HepG2 (cell line): ENCODE measurements around the gene TELO2. TPM values are rescaled to one million over a fixed set of nuclear protein-coding genes. Genes with fewer than 3 reads are reported as not detected.

ENCODE experiments used
- AKAP8 ChIP-seq: sonication (generic); formaldehyde crosslinking; IDR thresholded peaks from 2 replicates; pipeline ENCODE4 v1.5.1; 2020; ENCODE audit warnings: mild to moderate bottlenecking, missing genetic modification reagents
- ARID2 ChIP-seq: sonication (generic); formaldehyde crosslinking; IDR thresholded peaks from 2 replicates; pipeline ENCODE4 v1.8.1; 2022; ENCODE audit warnings: mild to moderate bottlenecking, missing genetic modification reagents, borderline replicate concordance
- CC2D1A ChIP-seq: sonication (generic); formaldehyde crosslinking; IDR thresholded peaks from 2 replicates; pipeline ENCODE4 v1.8.1; 2023; ENCODE audit warnings: mild to moderate bottlenecking, missing genetic modification reagents
- CENPX ChIP-seq: sonication (generic); formaldehyde crosslinking; IDR thresholded peaks from 2 replicates; pipeline ENCODE4 v1.9.0; 2021; ENCODE audit warnings: mild to moderate bottlenecking, missing genetic modification reagents, moderate library complexity
- CREM ChIP-seq, 2 experiments: sonication (generic) in 1 of 2; formaldehyde crosslinking in 1 of 2; IDR thresholded peaks; 2 replicates each; pipeline versions ENCODE4 v1.4.0 to v1.6.1; 2016 to 2020; ENCODE audit warnings: antibody characterized with exemption in 1 of 2, mild to moderate bottlenecking in 1 of 2, missing genetic modification reagents in 1 of 2
- ELF1 ChIP-seq: sonication (generic); formaldehyde crosslinking; IDR thresholded peaks from 2 replicates; pipeline ENCODE4 v1.4.0; 2020; ENCODE audit warnings: missing genetic modification reagents
- EP300 ChIP-seq, 3 experiments: sonication (generic) in 1 of 3; formaldehyde crosslinking in 1 of 3; IDR thresholded peaks; 2 replicates each; pipeline versions ENCODE4 v1.5.1 to v1.6.1; 2011 to 2020; ENCODE audit warnings: low read depth in 2 of 3, low read length in 2 of 3, borderline replicate concordance in 1 of 3, improper control_type of control experiment in 1 of 3, mild to moderate bottlenecking in 1 of 3, missing genetic modification reagents in 1 of 3, moderate library complexity in 1 of 3
- HDAC2 ChIP-seq: sonication (generic); formaldehyde crosslinking; IDR thresholded peaks from 2 replicates; pipeline ENCODE4 v1.4.0; 2020; ENCODE audit warnings: missing genetic modification reagents
- IRX3 ChIP-seq: sonication (generic); formaldehyde crosslinking; IDR thresholded peaks from 2 replicates; pipeline ENCODE4 v1.8.1; 2023; ENCODE audit warnings: mild to moderate bottlenecking, low read depth, missing genetic modification reagents, borderline replicate concordance
- KAT8 ChIP-seq: IDR thresholded peaks from 2 replicates; pipeline ENCODE4 v1.6.1; 2016; ENCODE audit warnings: missing genetic modification reagents, missing compliant biosample characterization
- MEF2D ChIP-seq: sonication (generic); formaldehyde crosslinking; IDR thresholded peaks from 2 replicates; pipeline ENCODE4 v1.5.1; 2020; ENCODE audit warnings: mild to moderate bottlenecking, missing genetic modification reagents
- MEIS2 ChIP-seq: sonication (generic); formaldehyde crosslinking; IDR thresholded peaks from 2 replicates; pipeline ENCODE4 v1.9.0; 2021; ENCODE audit warnings: mild to moderate bottlenecking, missing genetic modification reagents
- NFIC ChIP-seq: IDR thresholded peaks from 2 replicates; pipeline ENCODE4 v1.6.1; 2012; ENCODE audit warnings: mild to moderate bottlenecking, low read length, inconsistent platforms
- RELA ChIP-seq: sonication (generic); formaldehyde crosslinking; IDR thresholded peaks from 2 replicates; pipeline ENCODE4 v1.4.0; 2020; ENCODE audit warnings: missing genetic modification reagents
- SPEN ChIP-seq: sonication (generic); formaldehyde crosslinking; IDR thresholded peaks from 2 replicates; pipeline ENCODE4 v1.5.1; 2020; ENCODE audit warnings: low read depth, mild to moderate bottlenecking, missing genetic modification reagents
- SRSF1 ChIP-seq: fragments of 200-400 bp; formaldehyde crosslinking; optimal IDR thresholded peaks from 2 replicates; pipeline ENCODE3; 2017; ENCODE audit warnings: mild to moderate bottlenecking, low read depth, low read length, moderate library complexity
- TBX2 ChIP-seq: sonication (generic); formaldehyde crosslinking; IDR thresholded peaks from 2 replicates; pipeline ENCODE4 v1.5.0; 2020; ENCODE audit warnings: missing genetic modification reagents, mild to moderate bottlenecking, borderline replicate concordance
- WIZ ChIP-seq: sonication (generic); formaldehyde crosslinking; IDR thresholded peaks from 2 replicates; pipeline ENCODE4 v1.5.1; 2020; ENCODE audit warnings: mild to moderate bottlenecking, missing genetic modification reagents
- ZFY ChIP-seq: sonication (generic); formaldehyde crosslinking; IDR thresholded peaks from 2 replicates; pipeline ENCODE4 v1.4.0; 2020; ENCODE audit warnings: missing genetic modification reagents
- ZMAT3 ChIP-seq: sonication (generic); formaldehyde crosslinking; conservative IDR thresholded peaks from 2 replicates; pipeline ENCODE4 v1.7.0; 2021; ENCODE audit warnings: missing genetic modification reagents
- ZNF569 ChIP-seq: sonication (generic); formaldehyde crosslinking; IDR thresholded peaks from 2 replicates; pipeline ENCODE4 v1.5.0; 2020; ENCODE audit warnings: mild to moderate bottlenecking, missing genetic modification reagents, moderate library complexity, borderline replicate concordance
- ZNF598 ChIP-seq: sonication (generic); formaldehyde crosslinking; IDR thresholded peaks from 2 replicates; pipeline ENCODE4 v1.5.1; 2020; ENCODE audit warnings: mild to moderate bottlenecking, missing genetic modification reagents, borderline replicate concordance
- polyA plus RNA-seq, 8 experiments: library from polyadenylated mRNA; depleted of rRNA in 3 of 8; stranded (reverse) in 7 of 8; unstranded in 1 of 8; fragments of >200 nt; fragmentation: Illumina TruSeq in 4 of 8; extraction: Trizol in 4 of 8; gene quantifications; 2 replicates each; pipeline versions ENCODE4 v1.2.1 to v1.2.3, GENCODE V29; 2011 to 2016; ENCODE audit warnings: low read depth in 4 of 8, missing spikeins in 1 of 8, mixed read lengths in 1 of 8; ENCODE audit not compliant: insufficient read depth in 1 of 8
- total RNA-seq, 5 experiments: library from RNA; depleted of rRNA; stranded (reverse); fragments of >200 nt; fragmentation: Illumina TruSeq; extraction: Trizol; gene quantifications; 2 replicates each; pipeline ENCODE4 v1.2.3, GENCODE V29; 2016; ENCODE audit warnings: low read depth in 1 of 5
- TF ChIP-seq, protein P1 (sequence below): sonication (generic); formaldehyde crosslinking; IDR thresholded peaks from 2 replicates; pipeline ENCODE4 v1.4.0; 2020; ENCODE audit warnings: missing genetic modification reagents
- TF ChIP-seq, protein P2 (sequence below): IDR thresholded peaks from 2 replicates; pipeline ENCODE4 v1.6.1; 2016; ENCODE audit warnings: low read depth, borderline replicate concordance
- TF ChIP-seq, protein P3 (sequence below): sonication (generic); formaldehyde crosslinking; IDR thresholded peaks from 2 replicates; pipeline ENCODE4 v1.4.0; 2020; ENCODE audit warnings: missing genetic modification reagents

The TELO2 gene
- total and polyA plus RNA-seq, 2 of the 13 experiments (the other 11 are each of a cell fraction or from before 2014, with no cell fraction given) = 10.1 to 17.9 TPM

DNA sequence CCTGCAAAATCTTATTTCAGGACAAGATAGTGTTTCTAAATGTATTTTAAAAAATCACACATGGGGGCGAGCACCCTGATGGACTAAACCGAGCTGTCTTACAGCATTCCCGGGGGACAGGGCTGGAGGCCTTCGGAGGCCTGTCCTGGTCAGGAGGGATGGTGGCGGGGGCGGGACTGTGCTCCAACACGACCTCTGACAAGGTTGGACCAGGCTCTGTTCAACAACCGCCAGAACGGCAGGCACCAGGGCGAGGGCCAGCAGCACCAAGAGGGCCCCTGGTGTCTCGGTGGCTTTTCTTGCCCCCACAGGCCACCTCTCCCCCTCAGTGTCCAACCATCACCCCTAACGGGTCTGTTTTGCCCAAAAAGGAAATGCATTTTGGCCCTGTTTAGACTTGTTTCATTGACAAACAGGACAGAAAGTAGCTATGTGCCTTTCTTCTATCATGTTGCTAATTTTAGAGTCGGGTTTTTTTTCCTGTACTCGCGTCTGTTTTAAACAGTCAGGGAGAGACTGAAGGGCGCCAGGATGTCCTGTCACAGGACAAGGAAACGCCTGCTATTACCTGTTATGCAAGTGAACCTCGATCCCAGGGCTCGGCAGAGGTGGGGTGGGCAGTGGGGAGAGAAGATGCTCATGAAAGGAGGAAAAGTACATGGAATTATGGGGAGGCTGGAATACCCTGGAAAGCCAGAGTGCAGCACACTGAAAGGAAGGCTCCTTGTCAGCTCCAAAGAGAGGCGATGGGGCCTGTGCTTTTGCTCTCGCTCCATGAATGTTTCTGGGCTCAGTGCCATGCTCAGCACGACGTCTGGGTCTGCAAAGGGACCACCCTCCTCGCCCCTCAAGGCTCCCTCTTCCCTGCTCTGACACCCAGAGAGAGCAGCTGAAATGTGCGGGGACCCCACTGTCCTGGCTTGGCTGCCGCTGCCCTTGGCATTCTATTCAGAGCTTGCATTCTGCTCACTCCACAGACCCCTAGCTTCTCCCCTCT, 52.2 kb downstream of the TELO2 start (continued):
- TF ChIP-seq ZMAT3 (CRISPR knock-in tag) (peak; percentile 67), AKAP8 (CRISPR knock-in tag) (no peak), ZFY (CRISPR knock-in tag) (peak; percentile 47; the same call in 1 of the 2 replicates), IRX3 (no peak), CENPX (CRISPR knock-in tag) (no peak), WIZ (no peak), NFIC (no peak), MEF2D (peak; percentile 98), RELA (CRISPR knock-in tag) (no peak), CREM (IDR thresholded peaks at IDR 0.05) (peak; percentile 23; the same call in 1 of the 2 replicates), CREM (CRISPR knock-in tag; IDR thresholded peaks at IDR 0.05) (no peak), KAT8 (CRISPR knock-in tag) (0 out of 2 replicates have a peak, but pooled peaks have one; percentile 36), CC2D1A (no peak), TBX2 (CRISPR knock-in tag) (no peak), ZNF569 (no peak), HDAC2 (CRISPR knock-in tag) (no peak; the same call in 1 of the 2 replicates), ZNF598 (CRISPR knock-in tag) (no peak), ELF1 (CRISPR knock-in tag) (0 out of 2 replicates have a peak, but pooled peaks have one; percentile 24), MEIS2 (CRISPR knock-in tag) (no peak), SPEN (0 out of 2 replicates have a peak, but pooled peaks have one; percentile 15), ARID2 (CRISPR knock-in tag) (no peak), EP300 (IDR thresholded peaks at IDR 0.05; ENCODE audit: low read depth in 2 of 2, low read length in 2 of 2) (peak in 1 of 2 experiments; percentile 63; a peak in 3 of 4 replicates), EP300 (CRISPR knock-in tag; IDR thresholded peaks at IDR 0.05; ENCODE audit: borderline replicate concordance) (no peak), SRSF1 (no peak)
- TF ChIP-seq, protein P1, sequence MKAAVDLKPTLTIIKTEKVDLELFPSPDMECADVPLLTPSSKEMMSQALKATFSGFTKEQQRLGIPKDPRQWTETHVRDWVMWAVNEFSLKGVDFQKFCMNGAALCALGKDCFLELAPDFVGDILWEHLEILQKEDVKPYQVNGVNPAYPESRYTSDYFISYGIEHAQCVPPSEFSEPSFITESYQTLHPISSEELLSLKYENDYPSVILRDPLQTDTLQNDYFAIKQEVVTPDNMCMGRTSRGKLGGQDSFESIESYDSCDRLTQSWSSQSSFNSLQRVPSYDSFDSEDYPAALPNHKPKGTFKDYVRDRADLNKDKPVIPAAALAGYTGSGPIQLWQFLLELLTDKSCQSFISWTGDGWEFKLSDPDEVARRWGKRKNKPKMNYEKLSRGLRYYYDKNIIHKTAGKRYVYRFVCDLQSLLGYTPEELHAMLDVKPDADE (CRISPR knock-in tag) = no peak
- TF ChIP-seq, protein P2, sequence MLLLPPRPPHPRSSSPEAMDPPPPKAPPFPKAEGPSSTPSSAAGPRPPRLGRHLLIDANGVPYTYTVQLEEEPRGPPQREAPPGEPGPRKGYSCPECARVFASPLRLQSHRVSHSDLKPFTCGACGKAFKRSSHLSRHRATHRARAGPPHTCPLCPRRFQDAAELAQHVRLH (CRISPR knock-in tag) = no peak
- TF ChIP-seq, protein P3, sequence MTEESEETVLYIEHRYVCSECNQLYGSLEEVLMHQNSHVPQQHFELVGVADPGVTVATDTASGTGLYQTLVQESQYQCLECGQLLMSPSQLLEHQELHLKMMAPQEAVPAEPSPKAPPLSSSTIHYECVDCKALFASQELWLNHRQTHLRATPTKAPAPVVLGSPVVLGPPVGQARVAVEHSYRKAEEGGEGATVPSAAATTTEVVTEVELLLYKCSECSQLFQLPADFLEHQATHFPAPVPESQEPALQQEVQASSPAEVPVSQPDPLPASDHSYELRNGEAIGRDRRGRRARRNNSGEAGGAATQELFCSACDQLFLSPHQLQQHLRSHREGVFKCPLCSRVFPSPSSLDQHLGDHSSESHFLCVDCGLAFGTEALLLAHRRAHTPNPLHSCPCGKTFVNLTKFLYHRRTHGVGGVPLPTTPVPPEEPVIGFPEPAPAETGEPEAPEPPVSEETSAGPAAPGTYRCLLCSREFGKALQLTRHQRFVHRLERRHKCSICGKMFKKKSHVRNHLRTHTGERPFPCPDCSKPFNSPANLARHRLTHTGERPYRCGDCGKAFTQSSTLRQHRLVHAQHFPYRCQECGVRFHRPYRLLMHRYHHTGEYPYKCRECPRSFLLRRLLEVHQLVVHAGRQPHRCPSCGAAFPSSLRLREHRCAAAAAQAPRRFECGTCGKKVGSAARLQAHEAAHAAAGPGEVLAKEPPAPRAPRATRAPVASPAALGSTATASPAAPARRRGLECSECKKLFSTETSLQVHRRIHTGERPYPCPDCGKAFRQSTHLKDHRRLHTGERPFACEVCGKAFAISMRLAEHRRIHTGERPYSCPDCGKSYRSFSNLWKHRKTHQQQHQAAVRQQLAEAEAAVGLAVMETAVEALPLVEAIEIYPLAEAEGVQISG = peak; percentile 29; the same call in 1 of the 2 replicates
